Kidney (tissue), 22 donors: ENCODE data around the gene CARD11. TPM values are rescaled to one million over a fixed set of nuclear protein-coding genes. Genes with fewer than 3 reads are reported as not detected.

Experiments used
- DNase-seq, 5 donors: peaks; one replicate each; pipeline ENCODE4 v3.0.0-alpha.2; 2013 to 2020
- FAIRE-seq: peaks from 2 replicates; lab custom pipeline; 2012; peaks lifted over from hg19 to GRCh38; lab: Jason Lieb, UNC
- H3K27ac ChIP-seq, 2 donors: one replicate each; pipeline ENCODE4 v1.7.0; 2013; ENCODE audit warnings: low read depth in 2 of 2, low read length in 2 of 2, inconsistent platforms in 1 of 2
- H3K27me3 ChIP-seq: one replicate; pipeline ENCODE4 v1.7.1; 2013; ENCODE audit warnings: low read length, inconsistent platforms; ENCODE audit not compliant: control insufficient read depth, insufficient read depth
- H3K36me3 ChIP-seq, 3 donors: one replicate each; pipeline versions ENCODE4 v1.7.0 to v1.7.1; 2013; ENCODE audit warnings: low read length in 3 of 3, control low read depth in 1 of 3, inconsistent platforms in 1 of 3; ENCODE audit not compliant: insufficient read depth in 3 of 3, control insufficient read depth in 2 of 3
- H3K4me1 ChIP-seq, 3 donors: one replicate each; pipeline versions ENCODE4 v1.7.0 to v1.7.1; 2013; ENCODE audit warnings: low read length in 3 of 3, inconsistent platforms in 1 of 3, low read depth in 1 of 3; ENCODE audit not compliant: control insufficient read depth in 2 of 3, insufficient read depth in 2 of 3
- H3K4me3 ChIP-seq, 3 donors: one replicate each; pipeline versions ENCODE4 v1.7.0 to v1.8.1; 2013; ENCODE audit warnings: low read length in 3 of 3, control low read depth in 1 of 3, inconsistent platforms in 1 of 3
- H3K9ac ChIP-seq, 3 donors: one replicate each; pipeline versions ENCODE4 v1.7.0 to v1.7.1; 2013; ENCODE audit warnings: low read length in 3 of 3, control low read depth in 1 of 3, inconsistent platforms in 1 of 3
- H3K9me3 ChIP-seq, 3 donors: one replicate each; pipeline versions ENCODE4 v1.7.0 to v1.7.1; 2013; ENCODE audit warnings: low read length in 3 of 3, control low read depth in 1 of 3, inconsistent platforms in 1 of 3; ENCODE audit not compliant: control insufficient read depth in 2 of 3, insufficient read depth in 1 of 3
- intact Hi-C: fragments of 100-400 bp; cut with DNase I; formaldehyde crosslinking; loops from one replicate; pipeline ENCODE4 v1.11.1; 2022
- long read RNA-seq, 10 donors: library from polyadenylated mRNA in 1 of 10; unstranded in 1 of 10; transcript quantifications; one replicate each; pipeline ENCODE4 v2.0.0 and lab custom pipeline, GENCODE V29; 2021 to 2026
- polyA plus RNA-seq: library from polyadenylated mRNA; stranded (reverse); fragments of 350-450 nt; fragmentation: Illumina TruSeq; extraction: RNeasy Lipid Tissue Mini Kit (QIAGEN cat#74804); gene quantifications from one replicate; pipeline ENCODE4 v1.2.3, GENCODE V29; 2014; ENCODE audit warnings: low read depth, low replicate concordance; ENCODE audit not compliant: insufficient read depth
- total RNA-seq: library from RNA; stranded (reverse); fragmentation: NEBNext Ultra II Directional; extraction: Animal tissue kit (Norgen Biotek cat#: 25700); gene quantifications from one replicate; pipeline ENCODE4 v1.2.1, GENCODE V29; 2021
- TF ChIP-seq, protein P1 (sequence below): IDR thresholded peaks from 3 replicates; pipeline ENCODE4 v1.5.1; 2012; ENCODE audit warnings: mild to moderate bottlenecking, moderate library complexity, borderline replicate concordance; ENCODE audit not compliant: insufficient read depth; ENCODE audit errors: extremely low read depth
- donor health status: control.
- donor health status: control.
- donor health status: control.
- donor health status: control.
- donor health status: control.
- donor health status: DM: yes; HTN: yes; CAD: no.
- donor health status: Normal renal cell carcinoma (clear cell type).

Gene CARD11
- total RNA-seq, result 9.6 TPM
- polyA plus RNA-seq, result 0.22 TPM
- long read RNA-seq, donor 1, result 0 reads
- long read RNA-seq, donor 2, result 0 reads
- long read RNA-seq, donor 3, result 0 reads
- long read RNA-seq, donor 4, result 0 reads
- long read RNA-seq, donor 5, result 0 reads
- long read RNA-seq, donor 6, result 0 reads
- long read RNA-seq, donor 7, partial matches to known transcripts, result 2 of 4 reads
- long read RNA-seq, donor 7, other reads (novel, unspliced or antisense), result 2 of 4 reads
- long read RNA-seq, donor 8, result 0 reads
- long read RNA-seq, donor 9, result 0 reads
- long read RNA-seq, donor 10, result 0 reads

DNA sequence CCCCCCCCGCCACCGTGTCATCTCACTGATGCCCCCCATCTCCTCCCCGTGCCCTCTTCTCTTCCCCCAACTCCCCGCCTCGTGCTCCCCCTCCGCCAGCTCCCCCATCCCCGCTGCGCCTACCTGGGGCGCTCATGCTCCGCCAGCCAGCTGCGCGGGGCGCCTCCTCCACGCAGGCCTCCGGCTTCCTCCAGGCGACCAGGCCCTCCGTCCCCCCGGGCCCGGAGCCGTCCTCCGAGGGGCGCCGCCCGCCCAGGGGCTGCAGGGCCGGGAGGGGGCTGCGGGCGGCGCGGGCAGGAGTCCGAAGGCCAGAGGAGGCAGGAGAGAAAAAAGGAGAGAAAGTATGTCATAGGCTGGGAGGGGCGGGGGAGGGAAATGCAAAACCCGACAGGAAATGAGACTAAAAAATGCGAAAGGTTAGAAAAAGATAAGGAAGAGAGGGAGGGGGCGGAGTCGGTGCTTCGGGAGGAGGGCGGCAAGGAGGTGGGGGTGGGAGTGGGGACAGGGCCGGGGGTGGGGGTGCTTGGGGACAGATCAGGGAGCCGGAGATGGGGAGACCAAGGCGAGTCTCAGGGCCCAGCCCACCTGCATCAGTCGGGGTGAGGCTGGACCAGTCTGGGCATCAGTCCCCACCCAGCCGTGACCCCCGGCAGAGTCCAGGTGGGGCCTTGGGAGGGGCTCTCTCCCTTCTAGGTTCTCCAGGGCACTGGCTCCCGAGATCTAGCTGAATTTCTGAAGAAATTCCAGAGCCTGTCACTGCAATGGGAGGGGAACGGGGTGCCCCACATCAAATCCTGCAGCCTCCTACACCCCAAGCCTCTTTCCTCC, at the start of gene CARD11:
Gene CARD11 (minus strand): TSS at position 324 of the 828 bp plus-strand sequence. CDS start 85,361 bp downstream, outside the sequence.
- no peaks in the 10 kb centered on the region for H3K4me1 ChIP-seq
- FAIRE-seq (no peak), DNase-seq (peak in 4 of 5 donors; percentile 42 to 66 (median 50))
- H3K4me3 ChIP-seq, result no peak within 1 kb of the TSS
- no peak within 1 kb of the TSS for H3K27ac ChIP-seq
- intact Hi-C loops, result no loop called here
- H3K9me3 ChIP-seq, result no peaks in the 10 kb centered on the region
- H3K9ac ChIP-seq, result no peak within 1 kb of the TSS
- no peaks in the 10 kb centered on the region for H3K36me3 ChIP-seq
- TF ChIP-seq, protein P1, sequence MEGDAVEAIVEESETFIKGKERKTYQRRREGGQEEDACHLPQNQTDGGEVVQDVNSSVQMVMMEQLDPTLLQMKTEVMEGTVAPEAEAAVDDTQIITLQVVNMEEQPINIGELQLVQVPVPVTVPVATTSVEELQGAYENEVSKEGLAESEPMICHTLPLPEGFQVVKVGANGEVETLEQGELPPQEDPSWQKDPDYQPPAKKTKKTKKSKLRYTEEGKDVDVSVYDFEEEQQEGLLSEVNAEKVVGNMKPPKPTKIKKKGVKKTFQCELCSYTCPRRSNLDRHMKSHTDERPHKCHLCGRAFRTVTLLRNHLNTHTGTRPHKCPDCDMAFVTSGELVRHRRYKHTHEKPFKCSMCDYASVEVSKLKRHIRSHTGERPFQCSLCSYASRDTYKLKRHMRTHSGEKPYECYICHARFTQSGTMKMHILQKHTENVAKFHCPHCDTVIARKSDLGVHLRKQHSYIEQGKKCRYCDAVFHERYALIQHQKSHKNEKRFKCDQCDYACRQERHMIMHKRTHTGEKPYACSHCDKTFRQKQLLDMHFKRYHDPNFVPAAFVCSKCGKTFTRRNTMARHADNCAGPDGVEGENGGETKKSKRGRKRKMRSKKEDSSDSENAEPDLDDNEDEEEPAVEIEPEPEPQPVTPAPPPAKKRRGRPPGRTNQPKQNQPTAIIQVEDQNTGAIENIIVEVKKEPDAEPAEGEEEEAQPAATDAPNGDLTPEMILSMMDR, result no peak
- H3K27me3 ChIP-seq, result no peaks in the 10 kb centered on the region

DNA sequence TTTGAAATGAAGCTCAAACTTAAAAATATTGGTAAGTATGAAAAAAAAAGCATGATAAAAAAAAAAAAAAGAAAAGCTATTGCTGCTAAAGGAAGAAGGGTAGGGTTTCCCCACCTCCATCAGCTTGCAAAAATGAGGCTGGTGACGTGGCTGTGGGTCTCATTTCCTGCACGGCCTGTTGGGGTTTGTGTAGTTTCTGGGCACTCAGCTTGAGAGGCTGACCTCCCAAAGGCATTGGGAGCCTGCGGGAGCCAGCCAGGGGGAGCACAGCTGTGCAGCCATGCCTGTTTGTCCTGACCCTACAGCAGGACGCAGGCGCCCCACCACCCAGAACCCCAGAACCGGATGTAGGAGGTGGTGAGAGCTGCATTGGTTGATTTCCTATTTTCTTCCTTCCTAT, 48.8 kb upstream of the CARD11 start:
- Histone ChIP-seq H3K9ac (no peak overlapping the region), H3K36me3 (no peaks in the 10 kb centered on the region), H3K27ac (no peak overlapping the region), H3K4me3 (no peak overlapping the region), H3K27me3 (no peaks in the 10 kb centered on the region), H3K4me1 (no peaks in the 10 kb centered on the region), H3K9me3 (no peaks in the 10 kb centered on the region)
- FAIRE-seq (no peak), DNase-seq (no peak)
- TF ChIP-seq, protein P1, result no peak
- intact Hi-C loops, result no loop called here

DNA sequence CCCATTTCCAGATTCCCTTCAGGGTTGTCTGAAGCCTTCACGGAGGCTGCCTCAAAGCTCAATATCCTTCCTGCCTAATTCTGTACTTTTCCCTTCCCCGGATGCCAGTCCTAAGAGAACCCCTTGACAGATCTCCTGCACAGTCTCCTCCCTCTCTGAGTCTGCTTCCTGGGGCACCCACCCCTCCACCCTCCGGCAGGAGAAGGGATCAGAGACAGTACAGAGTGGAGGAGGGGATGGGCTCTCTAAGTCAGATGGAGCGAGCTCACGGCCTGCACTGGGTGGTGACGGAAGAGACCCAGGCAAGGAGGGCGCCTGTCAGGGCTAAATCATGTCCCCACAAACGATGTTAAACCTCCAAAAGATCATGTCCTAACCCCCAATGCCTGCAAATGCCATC, 48.0 kb upstream of the CARD11 start:
- Histone ChIP-seq H3K4me1 (no peaks in the 10 kb centered on the region), H3K36me3 (no peaks in the 10 kb centered on the region), H3K4me3 (no peak overlapping the region), H3K9ac (no peak overlapping the region), H3K27me3 (no peaks in the 10 kb centered on the region), H3K9me3 (no peaks in the 10 kb centered on the region), H3K27ac (no peak overlapping the region)
- TF ChIP-seq, protein P1, result no peak
- FAIRE-seq (no peak), DNase-seq (no peak)
- intact Hi-C loops, result no loop called here
